Neuronal stem cell (in vitro differentiated cells): ENCODE measurements around the gene PMPCB.

Source experiments
- DNase-seq: peaks from one replicate; pipeline ENCODE4 v3.0.0-alpha.2; 2013; ENCODE audit warnings: low spot score
- H2AFZ ChIP-seq: one replicate; pipeline ENCODE4 v1.6.1; 2013; ENCODE audit warnings: mild to moderate bottlenecking, low read length, inconsistent platforms
- H2AK5ac ChIP-seq: 2 replicates; pipeline ENCODE4 v1.6.1; 2013; ENCODE audit warnings: low read depth, mild to moderate bottlenecking, inconsistent platforms, low read length, moderate library complexity, mixed read lengths
- H2BK120ac ChIP-seq: 2 replicates; pipeline ENCODE4 v1.6.1; 2013; ENCODE audit warnings: low read depth, mild to moderate bottlenecking, inconsistent platforms, low read length, moderate library complexity, mixed read lengths
- H2BK12ac ChIP-seq: one replicate; pipeline ENCODE4 v1.6.1; 2013; ENCODE audit warnings: low read length, inconsistent platforms
- H2BK15ac ChIP-seq: 2 replicates; pipeline ENCODE4 v1.6.1; 2013; ENCODE audit warnings: mild to moderate bottlenecking, low read length, inconsistent platforms, mixed read lengths
- H2BK5ac ChIP-seq: one replicate; pipeline ENCODE4 v1.6.1; 2013; ENCODE audit warnings: inconsistent platforms, mild to moderate bottlenecking, low read length, moderate library complexity
- H3K14ac ChIP-seq: one replicate; pipeline ENCODE4 v1.6.1; 2013; ENCODE audit warnings: low read length, inconsistent platforms
- H3K18ac ChIP-seq: 2 replicates; pipeline ENCODE4 v1.6.1; 2013; ENCODE audit warnings: low read length, inconsistent platforms
- H3K23ac ChIP-seq: 2 replicates; pipeline ENCODE4 v1.6.1; 2013; ENCODE audit warnings: low read depth, mild to moderate bottlenecking, mixed read lengths, low read length, inconsistent platforms; ENCODE audit not compliant: poor library complexity
- H3K27ac ChIP-seq: replicated peaks from 3 replicates; pipeline ENCODE4 v1.5.1; 2013; ENCODE audit warnings: low read length, inconsistent platforms
- H3K27me3 ChIP-seq, 3 experiments: 2 replicates each; pipeline ENCODE4 v1.6.1; 2013; ENCODE audit warnings: low read length in 3 of 3, mild to moderate bottlenecking in 2 of 3, inconsistent platforms in 1 of 3, low read depth in 1 of 3, mixed read lengths in 1 of 3, moderate library complexity in 1 of 3; ENCODE audit not compliant: control insufficient read depth in 3 of 3, insufficient read depth in 3 of 3
- H3K36me3 ChIP-seq, 2 donors: replicated peaks in 1 of 2; 2 replicates each; pipeline ENCODE4 v1.6.1; 2013; ENCODE audit warnings: low read length in 2 of 2; ENCODE audit not compliant: control insufficient read depth in 2 of 2, insufficient read depth in 2 of 2
- H3K4ac ChIP-seq: 2 replicates; pipeline ENCODE4 v1.6.1; 2013; ENCODE audit warnings: inconsistent platforms, mild to moderate bottlenecking, low read length, moderate library complexity
- H3K4me1 ChIP-seq, 2 donors: 1 replicate in 1 of 2; 2 replicates in 1 of 2; pipeline ENCODE4 v1.6.1; 2013; ENCODE audit warnings: low read length in 2 of 2, low read depth in 1 of 2; ENCODE audit not compliant: control insufficient read depth in 2 of 2, insufficient read depth in 1 of 2
- H3K4me2 ChIP-seq: one replicate; pipeline ENCODE4 v1.6.1; 2013; ENCODE audit warnings: mild to moderate bottlenecking, low read length, inconsistent platforms; ENCODE audit not compliant: insufficient read depth, poor library complexity, severe bottlenecking
- H3K4me3 ChIP-seq, 2 donors: 2 replicates each; pipeline ENCODE4 v1.5.1; 2013; ENCODE audit warnings: low read length in 2 of 2, mild to moderate bottlenecking in 2 of 2, inconsistent platforms in 1 of 2, moderate library complexity in 1 of 2
- H3K79me1 ChIP-seq: one replicate; pipeline ENCODE4 v1.6.1; 2013; ENCODE audit warnings: low read depth, mild to moderate bottlenecking, inconsistent platforms, low read length, moderate library complexity
- H3K9ac ChIP-seq: one replicate; pipeline ENCODE4 v1.6.1; 2013; ENCODE audit warnings: mild to moderate bottlenecking, low read depth, low read length, inconsistent platforms; ENCODE audit not compliant: poor library complexity
- H3K9me3 ChIP-seq, 2 donors: replicated peaks in 1 of 2; 2 replicates each; pipeline versions ENCODE3 to v1.6.1; 2013; ENCODE audit warnings: low read length in 2 of 2, mild to moderate bottlenecking in 2 of 2, inconsistent platforms in 1 of 2, low read depth in 1 of 2, mixed read lengths in 1 of 2, moderate library complexity in 1 of 2; ENCODE audit not compliant: control insufficient read depth in 2 of 2, insufficient read depth in 1 of 2
- H4K8ac ChIP-seq: one replicate; pipeline ENCODE4 v1.6.1; 2013; ENCODE audit warnings: low read depth, mild to moderate bottlenecking, inconsistent platforms, low read length, moderate library complexity
- H4K91ac ChIP-seq: one replicate; pipeline ENCODE4 v1.6.1; 2013; ENCODE audit warnings: low read length, low read depth, mild to moderate bottlenecking, inconsistent platforms; ENCODE audit not compliant: poor library complexity
- WGBS, 2 donors: extraction: QIAGEN DNeasy Blood & Tissue Kit; methylation state at CpG; one replicate each; pipeline ENCODE4 v1.1.7; 2013; ENCODE audit warnings: missing lambda C conversion rate in 2 of 2, mixed read lengths in 1 of 2; ENCODE audit not compliant: insufficient read length in 2 of 2, insufficient replicate concordance in 1 of 2; ENCODE audit errors: extremely low coverage in 2 of 2; 5-methylcytosine and 5-hydroxymethylcytosine counted together

Gene PMPCB

DNA sequence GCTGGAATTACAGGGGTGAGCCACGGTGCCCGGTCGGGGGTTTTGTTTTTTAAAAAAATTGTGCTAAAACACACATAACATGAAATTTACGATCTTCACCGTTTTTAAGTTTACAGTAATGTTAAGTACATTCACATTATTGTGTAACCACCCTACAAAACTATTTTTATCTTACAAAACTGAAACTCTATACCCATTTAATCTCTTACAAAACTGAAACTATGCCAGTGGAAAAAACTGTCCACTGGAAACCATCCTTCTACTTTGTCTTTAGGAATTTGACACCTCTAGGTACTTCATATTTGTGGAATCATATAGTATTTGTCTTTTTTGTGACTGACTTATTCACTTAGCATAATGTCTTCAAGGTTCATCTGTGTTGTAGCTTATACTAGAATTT lies 49.2 kb downstream of the PMPCB start:
- no CpG with 5 or more reads among the region's 5 CpGs for WGBS, 2 donors
- no peaks in the 10 kb centered on the region for H3K27me3 ChIP-seq
- no peak overlapping the region for H3K9ac ChIP-seq
- H3K9me3 ChIP-seq = no peaks in the 10 kb centered on the region
- no peak overlapping the region for H3K14ac ChIP-seq
- no peak overlapping the region for H3K4me3 ChIP-seq
- H2BK120ac ChIP-seq = no peak overlapping the region
- no peak overlapping the region for H2BK15ac ChIP-seq
- peaks cover 3 to 9% of the 10 kb centered on the region in 2 donors for H3K4me1 ChIP-seq
- no peak for DNase-seq
- no peak overlapping the region for H4K8ac ChIP-seq
- no peak overlapping the region for H3K23ac ChIP-seq
- H3K4me2 ChIP-seq = no peak overlapping the region
- no peak overlapping the region for H3K27ac ChIP-seq
- peaks cover 8% of the 10 kb centered on the region for H3K79me1 ChIP-seq
- no peak overlapping the region for H3K4ac ChIP-seq
- peaks cover 2 to 19% of the 10 kb centered on the region in 2 donors for H3K36me3 ChIP-seq
- no peak overlapping the region for H2AK5ac ChIP-seq
- no peak overlapping the region for H4K91ac ChIP-seq
- peak overlapping the region; percentile 88 for H2AFZ ChIP-seq
- no peak overlapping the region for H2BK5ac ChIP-seq
- no peak overlapping the region for H2BK12ac ChIP-seq
- H3K18ac ChIP-seq = no peak overlapping the region

DNA sequence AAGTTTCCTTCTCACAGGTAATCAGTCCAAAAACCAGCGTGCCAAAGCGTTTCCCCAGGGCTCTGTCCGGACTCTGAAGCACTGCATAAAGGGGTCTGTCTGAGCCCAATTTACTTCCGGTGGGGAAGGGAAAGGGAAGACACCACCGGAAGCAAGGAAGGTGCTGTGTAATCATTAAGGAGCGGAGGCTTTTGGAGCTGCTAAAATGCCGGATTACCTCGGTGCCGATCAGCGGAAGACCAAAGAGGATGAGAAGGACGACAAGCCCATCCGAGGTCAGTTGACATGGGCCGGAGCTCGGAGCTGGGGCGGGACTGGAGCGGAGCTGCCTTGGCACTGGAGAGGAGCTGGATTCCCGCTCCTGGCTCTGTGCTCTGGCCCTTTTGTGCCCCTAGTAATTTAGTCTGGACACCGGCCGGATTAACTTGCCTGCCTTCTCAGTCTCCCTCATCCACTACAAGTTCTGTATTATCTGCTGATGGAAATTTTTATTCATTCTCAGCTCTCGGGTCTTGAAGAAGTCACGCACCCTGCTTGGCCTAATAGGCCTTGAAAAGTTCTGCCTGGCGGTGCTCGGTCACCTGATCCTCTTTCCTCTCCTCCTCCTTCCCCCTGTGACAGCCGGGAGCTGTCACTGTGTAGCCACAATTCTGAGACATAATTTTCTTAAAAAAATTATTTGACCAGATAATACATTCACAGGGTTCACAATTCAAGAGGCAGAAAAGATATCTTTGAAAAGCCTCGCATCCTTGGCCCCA lies 50.5 kb downstream of the PMPCB start, which contains the start of gene PSMC2:
Gene PSMC2, plus strand, starts transcription at position 137 of the 761 bp plus-strand sequence. Its CDS starts 69 bp downstream, at position 206.
- no peak within 1 kb of the TSS for H4K8ac ChIP-seq
- peak within 1 kb of the TSS; percentile 88 for H2AFZ ChIP-seq
- no peak within 1 kb of the TSS for H2BK120ac ChIP-seq
- peaks cover 3 to 9% of the 10 kb centered on the region in 2 donors for H3K4me1 ChIP-seq
- peak within 1 kb of the TSS; percentile 84 to 94 for H3K4me3 ChIP-seq
- peak; percentile 87 for DNase-seq
- peaks cover 8% of the 10 kb centered on the region for H3K79me1 ChIP-seq
- no peaks in the 10 kb centered on the region for H3K27me3 ChIP-seq
- H3K4ac ChIP-seq = no peak within 1 kb of the TSS
- H3K14ac ChIP-seq = no peak within 1 kb of the TSS
- H2BK5ac ChIP-seq = no peak within 1 kb of the TSS
- peak within 1 kb of the TSS; percentile 87 for H3K9ac ChIP-seq
- H3K9me3 ChIP-seq = no peaks in the 10 kb centered on the region
- H2BK12ac ChIP-seq = no peak within 1 kb of the TSS
- peak within 1 kb of the TSS; percentile 76 for H3K18ac ChIP-seq
- peaks cover 2 to 23% of the 10 kb centered on the region in 2 donors for H3K36me3 ChIP-seq
- peak within 1 kb of the TSS; percentile 42 for H3K4me2 ChIP-seq
- H2BK15ac ChIP-seq = no peak within 1 kb of the TSS
- no peak within 1 kb of the TSS for H4K91ac ChIP-seq
- peak within 1 kb of the TSS; percentile 65 for H3K27ac ChIP-seq
- peak within 1 kb of the TSS; percentile 47 for H3K23ac ChIP-seq
- no peak within 1 kb of the TSS for H2AK5ac ChIP-seq
- WGBS, 2 donors = no CpG with 5 or more reads among the region's 25 CpGs

DNA sequence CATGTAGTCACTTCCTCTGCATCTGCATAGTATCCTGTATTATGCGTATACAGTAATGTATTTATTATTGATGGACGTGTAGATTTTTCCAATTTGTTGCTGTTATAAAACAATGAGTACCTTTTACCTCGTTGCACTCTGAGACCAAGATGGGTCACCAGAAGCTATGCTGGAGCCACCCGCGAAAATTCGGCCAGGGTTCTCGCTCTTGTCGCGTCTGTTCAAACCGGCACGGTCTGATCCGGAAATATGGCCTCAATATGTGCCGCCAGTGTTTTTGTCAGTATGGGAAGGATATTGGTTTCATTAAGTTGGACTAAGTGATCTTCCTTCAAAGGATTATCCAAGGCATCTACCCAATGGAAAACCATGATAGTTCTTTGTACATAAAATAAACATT lies 51.2 kb downstream of the PMPCB start:
- H3K27me3 ChIP-seq = no peaks in the 10 kb centered on the region
- H4K8ac ChIP-seq = no peak overlapping the region
- no peak overlapping the region for H3K23ac ChIP-seq
- WGBS, 2 donors = no CpG with 5 or more reads among the region's 13 CpGs
- no peak overlapping the region for H2AFZ ChIP-seq
- H3K4ac ChIP-seq = no peak overlapping the region
- no peak overlapping the region for H3K27ac ChIP-seq
- H3K14ac ChIP-seq = no peak overlapping the region
- no peak overlapping the region for H4K91ac ChIP-seq
- H2BK12ac ChIP-seq = no peak overlapping the region
- no peak overlapping the region for H2BK15ac ChIP-seq
- H3K4me2 ChIP-seq = no peak overlapping the region
- no peak overlapping the region for H2BK120ac ChIP-seq
- DNase-seq = no peak
- H3K9ac ChIP-seq = no peak overlapping the region
- peaks cover 2 to 31% of the 10 kb centered on the region in 2 donors for H3K36me3 ChIP-seq
- H2BK5ac ChIP-seq = no peak overlapping the region
- no peaks in the 10 kb centered on the region for H3K9me3 ChIP-seq
- peaks cover 8% of the 10 kb centered on the region for H3K79me1 ChIP-seq
- H3K18ac ChIP-seq = no peak overlapping the region
- H3K4me3 ChIP-seq = peak overlapping the region in 1 of 2 donors; percentile 84
- H3K4me1 ChIP-seq = peaks cover 3 to 8% of the 10 kb centered on the region in 2 donors
- no peak overlapping the region for H2AK5ac ChIP-seq

DNA sequence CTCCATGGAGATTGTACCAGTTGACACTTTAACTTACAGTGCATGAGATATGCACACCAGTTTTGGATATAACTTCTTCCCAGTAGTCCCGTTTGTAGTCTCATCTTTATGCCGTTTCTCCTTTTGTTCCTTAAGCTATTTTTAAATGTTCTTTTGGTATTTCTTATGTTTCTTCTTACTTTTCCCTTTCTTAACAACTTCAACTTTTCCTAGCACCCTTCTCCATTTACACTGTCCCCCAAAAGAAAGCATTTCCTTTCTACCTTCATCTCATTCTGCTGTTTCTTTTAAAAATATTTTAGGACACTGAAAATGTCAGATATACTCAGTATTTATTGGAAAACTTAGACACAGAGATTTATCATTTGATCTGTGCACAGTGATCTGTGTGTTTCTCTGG lies 51.7 kb downstream of the PMPCB start:
- peaks cover 3 to 6% of the 10 kb centered on the region in 2 donors for H3K4me1 ChIP-seq

More for the DNA sequence above, 51.7 kb downstream of the PMPCB start:
- Histone ChIP-seq H2BK120ac (no peak overlapping the region), H3K4me2 (no peak overlapping the region), H3K9ac (no peak overlapping the region), H2AK5ac (no peak overlapping the region), H3K27ac (no peak overlapping the region), H2BK12ac (no peak overlapping the region), H2AFZ (no peak overlapping the region), H4K91ac (no peak overlapping the region), H2BK15ac (no peak overlapping the region), H3K4me3 (peak overlapping the region in 1 of 2 donors; percentile 84), H3K27me3 (no peaks in the 10 kb centered on the region), H3K79me1 (peaks cover 8% of the 10 kb centered on the region), H3K14ac (no peak overlapping the region), H4K8ac (no peak overlapping the region), H3K4ac (no peak overlapping the region), H3K36me3 (peaks cover 2 to 36% of the 10 kb centered on the region in 2 donors), H3K23ac (no peak overlapping the region), H3K9me3 (no peaks in the 10 kb centered on the region), H3K18ac (no peak overlapping the region), H2BK5ac (no peak overlapping the region)
- no peak for DNase-seq
- no CpG with 5 or more reads among the region's 2 CpGs for WGBS, 2 donors
